Skeletal muscle cell (primary cell): ENCODE data around the gene GCLC.
"Not testable (repeated sequence)": the region's sequence is repeated elsewhere in the genome, so short reads cannot be mapped to it uniquely, and the experiment has no call there.

Experiments used
- DNase-seq: peaks from one replicate; pipeline ENCODE4 v3.0.0-alpha.2; 2010; ENCODE audit warnings: low read depth
- H3K4me3 ChIP-seq: 2 replicates; pipeline ENCODE4 v1.5.1; 2011; ENCODE audit warnings: low read depth, mild to moderate bottlenecking, control low read depth, low read length, moderate library complexity

GCLC gene

DNA sequence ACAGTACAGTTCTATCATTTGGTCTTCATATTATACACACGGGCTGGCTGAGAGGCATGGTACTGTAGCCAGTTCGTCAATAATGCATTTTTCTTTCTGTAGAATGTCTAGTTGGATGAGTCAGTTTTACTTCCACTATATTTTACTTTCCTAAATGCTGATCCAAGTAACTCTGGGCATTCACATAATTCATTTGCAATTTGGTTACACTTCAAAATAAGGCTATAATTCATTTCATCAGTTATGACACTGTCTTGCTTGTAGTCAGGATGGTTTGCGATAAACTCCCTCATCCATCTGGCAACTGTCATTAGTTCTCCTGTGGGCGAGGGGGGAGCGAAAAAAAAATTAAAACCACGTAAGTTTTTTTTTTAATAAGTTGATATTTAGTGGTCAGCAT, 46.3 kb downstream of the GCLC start:
- no peak for DNase-seq
- H3K4me3 ChIP-seq = no peak overlapping the region

DNA sequence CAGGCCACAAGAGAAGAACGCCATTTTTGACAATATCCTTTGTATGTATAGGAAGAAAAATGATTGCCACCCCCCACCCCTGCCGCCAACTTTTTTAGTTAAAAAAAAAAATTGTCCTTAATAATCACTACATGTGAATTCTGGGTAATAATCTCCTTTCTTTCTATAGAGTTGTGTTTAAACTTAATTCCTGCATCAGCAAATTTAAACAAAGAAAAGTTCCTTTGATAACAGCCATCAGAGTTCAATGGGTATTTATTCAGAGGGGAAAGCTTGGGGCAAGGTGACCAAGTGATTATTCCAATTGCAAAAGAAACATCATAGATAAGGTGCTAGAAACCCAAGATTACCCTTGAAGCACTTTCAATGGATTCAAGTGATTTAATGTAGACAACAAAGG, 47.0 kb downstream of the GCLC start:
- DNase-seq = no peak
- H3K4me3 ChIP-seq = no peak overlapping the region

DNA sequence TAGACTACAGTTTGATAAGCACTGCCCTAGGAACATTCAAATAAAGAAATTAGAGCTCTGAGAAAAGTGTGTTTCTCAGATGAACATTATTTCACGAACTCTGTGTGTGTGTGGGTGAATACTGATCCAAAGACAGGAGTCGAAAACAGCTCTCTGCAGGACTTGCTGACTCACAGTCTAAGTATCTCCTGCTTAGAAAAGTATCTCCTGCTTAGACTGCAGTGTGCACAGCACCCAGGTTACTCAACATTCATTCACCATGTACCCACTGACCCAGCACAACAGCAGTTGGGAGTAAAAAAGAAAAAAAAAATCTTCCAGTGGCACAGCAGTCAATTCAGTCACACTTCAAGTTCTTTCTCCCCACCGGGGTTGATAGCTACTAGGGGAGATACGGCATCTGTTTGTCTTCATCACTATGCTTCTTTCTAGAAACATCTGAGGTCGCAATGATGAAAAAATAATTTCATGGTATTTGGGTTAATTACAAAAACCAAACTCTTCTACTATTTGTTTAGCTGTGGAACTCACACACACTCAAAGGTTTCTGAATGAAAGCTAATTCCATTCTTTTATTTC, 48.0 kb downstream of the GCLC start:
- no peak overlapping the region for H3K4me3 ChIP-seq
- peak; percentile 83 for DNase-seq

DNA sequence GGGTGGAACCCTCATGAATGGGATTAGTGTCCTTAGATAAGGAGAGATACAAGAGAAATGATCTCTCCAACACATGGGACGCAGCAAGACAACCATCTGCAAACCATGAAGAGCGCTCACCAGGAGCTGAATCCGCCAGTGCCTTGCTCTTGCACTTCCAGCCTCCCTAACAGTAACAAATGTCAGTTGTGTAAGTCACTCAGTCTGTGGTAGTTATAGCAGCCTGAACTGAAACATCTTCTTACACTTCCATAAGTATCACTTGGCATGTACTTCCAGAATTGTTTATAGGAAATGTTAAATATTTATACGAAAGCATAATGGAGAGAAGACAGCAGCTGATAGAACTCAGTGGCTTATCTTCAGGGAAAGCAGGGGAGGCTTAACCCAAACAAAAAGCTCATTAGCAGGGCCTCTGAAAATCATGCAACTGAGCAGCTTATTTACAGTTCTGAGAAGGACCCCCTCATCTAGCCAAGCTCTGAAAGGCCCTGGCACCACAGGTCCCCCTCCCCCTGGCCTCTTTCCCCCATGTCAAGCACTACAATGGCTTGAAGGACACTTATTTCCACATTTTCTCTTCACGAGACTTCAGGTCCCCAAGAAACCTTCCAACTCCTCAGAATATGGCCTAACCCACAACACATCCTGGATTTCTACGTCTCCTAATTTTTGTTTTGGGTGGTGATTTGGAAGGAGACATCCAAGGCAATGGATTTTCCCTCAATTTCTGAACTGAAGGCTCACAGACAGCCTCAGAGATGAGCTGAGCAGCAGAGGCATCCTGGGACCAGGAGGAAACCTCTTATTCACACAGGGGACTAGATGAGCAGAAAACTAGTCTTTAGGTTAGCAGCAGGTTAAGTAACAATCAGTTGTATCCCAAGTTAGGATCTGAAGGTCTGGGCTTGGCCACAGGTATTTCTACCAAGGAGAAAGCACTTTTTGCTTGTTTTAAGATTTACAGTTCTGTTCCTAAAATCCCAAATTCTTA, 49.1 kb downstream of the GCLC start:
- no peak overlapping the region for H3K4me3 ChIP-seq
- no peak for DNase-seq

DNA sequence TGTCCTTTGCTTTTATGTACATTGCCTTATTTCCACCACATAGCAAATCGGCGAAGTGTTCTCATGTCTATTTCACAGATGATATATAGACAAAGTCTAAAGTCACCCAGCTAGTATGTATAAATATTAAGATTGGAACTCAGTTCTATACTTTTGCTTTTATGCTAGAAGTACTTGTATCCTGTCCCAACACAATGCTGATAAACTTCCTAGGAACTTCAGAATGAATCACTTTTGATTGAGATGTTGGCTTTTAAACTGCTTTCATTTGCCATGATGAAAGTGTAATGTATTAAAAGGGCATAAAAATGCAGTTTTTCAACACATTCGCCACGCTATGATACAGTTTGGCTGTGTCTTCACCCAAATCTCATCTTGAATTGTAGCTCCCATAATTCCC, 50.8 kb downstream of the GCLC start:
- no peak for DNase-seq
- H3K4me3 ChIP-seq = no peak overlapping the region

DNA sequence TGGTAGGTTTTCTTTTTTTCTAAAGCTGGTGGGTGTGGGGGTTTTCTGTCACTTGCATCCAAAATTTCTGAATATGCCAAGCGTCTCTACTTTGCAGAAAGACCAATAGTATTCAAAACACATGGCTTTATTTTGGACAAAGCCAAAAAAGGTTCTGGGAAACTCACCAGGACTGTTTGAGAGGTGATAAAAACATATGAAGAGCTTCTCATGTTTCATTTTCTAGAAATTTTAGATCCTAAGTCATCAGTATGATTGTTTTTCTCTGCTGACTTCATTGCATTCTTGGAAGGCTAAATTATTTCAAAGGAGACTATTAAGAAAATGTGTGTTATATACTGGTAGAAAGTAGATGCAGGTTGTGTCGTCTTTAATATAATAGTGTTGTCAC, 51.3 kb downstream of the GCLC start:
- no peak for DNase-seq
- H3K4me3 ChIP-seq = no peak overlapping the region

DNA sequence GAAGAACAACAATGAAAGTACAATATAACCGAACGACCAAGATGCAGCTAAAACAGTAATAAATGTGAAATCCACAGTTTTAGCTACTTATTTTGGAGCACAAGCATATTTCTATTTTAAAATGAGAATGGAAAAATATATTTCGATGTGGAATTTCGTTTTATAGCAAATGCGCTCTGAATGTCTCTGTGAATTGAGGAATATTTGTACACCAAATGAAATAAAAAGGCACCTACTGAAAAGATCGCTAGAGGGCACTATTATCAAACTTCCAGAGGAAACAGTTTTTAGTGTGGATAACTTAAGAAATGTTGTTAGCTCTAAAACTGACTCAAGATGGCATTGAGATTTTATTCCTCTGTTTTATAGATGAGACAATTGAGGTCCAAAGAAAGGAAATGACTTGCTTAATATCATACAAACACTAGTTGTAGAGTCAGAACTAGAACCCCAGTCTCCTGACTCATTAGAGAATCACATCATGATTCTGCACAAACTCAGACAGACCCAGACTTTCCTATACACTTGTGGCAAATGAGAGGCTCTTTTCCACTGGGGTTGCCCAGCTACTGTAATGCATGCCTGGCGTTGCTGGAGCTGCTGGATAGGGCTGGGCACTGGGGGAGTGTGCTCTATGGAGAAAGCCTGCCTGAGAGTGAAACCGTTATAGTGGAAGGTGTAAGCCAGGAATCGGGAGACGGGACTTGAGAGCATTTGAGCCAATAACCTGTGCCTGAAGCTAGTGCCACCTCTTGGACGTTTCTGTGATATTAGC, 51.9 kb downstream of the GCLC start:
- peak overlapping the region; percentile 22 for H3K4me3 ChIP-seq
- no peak for DNase-seq

DNA sequence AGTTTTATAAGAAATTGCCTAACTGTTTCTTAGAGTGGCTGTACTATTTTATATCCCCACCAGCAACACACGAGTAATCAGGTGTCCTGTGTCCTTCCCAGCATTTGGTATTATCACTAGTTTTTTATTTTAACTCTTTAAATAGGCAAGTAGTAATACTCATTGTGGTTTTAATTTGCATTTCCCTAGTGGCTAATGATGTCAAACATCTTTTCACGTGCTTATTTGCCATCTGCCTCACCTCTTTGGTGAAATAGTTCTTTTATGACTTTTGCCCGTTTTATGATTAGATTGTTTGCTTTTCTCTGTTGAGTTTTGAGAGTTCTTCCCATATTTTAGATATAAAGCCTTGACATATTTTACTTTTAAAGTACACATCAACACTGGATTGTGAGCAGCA, 57.8 kb downstream of the GCLC start:
- DNase-seq = no peak
- H3K4me3 ChIP-seq = no peak overlapping the region

DNA sequence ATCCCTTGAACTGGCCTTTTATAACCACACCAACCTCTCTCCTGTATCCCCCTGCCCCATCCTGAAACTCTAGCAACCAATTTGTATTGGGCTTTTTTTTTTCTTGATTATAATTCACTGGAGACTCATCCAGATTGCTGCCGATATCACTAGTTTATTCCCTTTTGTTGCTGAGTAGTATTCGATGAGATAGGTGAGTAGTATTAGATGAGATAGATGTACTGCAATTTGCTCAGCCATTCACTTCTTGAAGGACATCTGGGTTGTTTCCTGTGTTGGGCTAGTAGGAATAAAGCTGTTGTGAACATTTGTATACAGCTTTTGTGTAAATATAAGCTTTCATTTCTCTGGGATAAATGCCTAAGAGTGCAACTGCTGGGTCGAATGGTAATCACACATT, 58.2 kb downstream of the GCLC start:
- H3K4me3 ChIP-seq = no peak overlapping the region
- no peak for DNase-seq

DNA sequence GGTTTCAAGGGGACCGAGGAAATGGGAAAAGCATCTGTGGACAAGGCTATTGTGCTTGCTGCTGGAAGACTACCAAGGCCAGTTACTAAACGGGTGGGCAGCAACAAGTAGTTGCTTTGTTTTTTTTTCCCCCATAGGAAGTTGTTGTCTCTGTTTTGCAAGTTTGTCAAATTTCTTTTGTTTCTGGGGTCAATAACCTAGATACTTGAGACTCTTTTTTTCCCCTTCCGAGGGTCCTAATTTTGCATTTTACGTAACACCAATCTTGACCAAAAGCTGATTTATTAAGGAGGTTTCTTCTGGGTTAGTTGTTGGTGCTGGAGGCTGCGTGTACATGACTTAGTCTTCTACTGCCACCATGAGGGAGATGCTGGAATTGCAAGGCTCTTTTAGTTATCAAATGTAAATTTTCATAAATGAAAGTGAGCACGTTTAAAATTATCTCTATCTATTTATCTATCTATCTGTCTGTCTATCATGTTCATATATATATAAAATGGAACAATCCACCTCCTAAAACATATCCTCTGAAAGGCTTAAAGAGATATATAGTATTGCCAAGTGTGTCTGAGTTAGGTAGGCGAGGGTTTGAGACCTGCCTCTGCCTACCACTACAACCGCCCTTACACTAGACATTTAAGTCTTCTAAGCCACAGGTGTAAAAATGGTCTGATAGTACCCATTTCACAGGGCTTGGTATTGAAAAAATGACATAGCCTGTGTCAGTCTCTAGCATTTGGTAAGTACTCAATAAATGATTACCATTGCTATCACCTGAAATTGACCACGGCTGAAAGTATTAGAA, 60.2 kb downstream of the GCLC start:
- H3K4me3 ChIP-seq = no peak overlapping the region
- DNase-seq = no peak

DNA sequence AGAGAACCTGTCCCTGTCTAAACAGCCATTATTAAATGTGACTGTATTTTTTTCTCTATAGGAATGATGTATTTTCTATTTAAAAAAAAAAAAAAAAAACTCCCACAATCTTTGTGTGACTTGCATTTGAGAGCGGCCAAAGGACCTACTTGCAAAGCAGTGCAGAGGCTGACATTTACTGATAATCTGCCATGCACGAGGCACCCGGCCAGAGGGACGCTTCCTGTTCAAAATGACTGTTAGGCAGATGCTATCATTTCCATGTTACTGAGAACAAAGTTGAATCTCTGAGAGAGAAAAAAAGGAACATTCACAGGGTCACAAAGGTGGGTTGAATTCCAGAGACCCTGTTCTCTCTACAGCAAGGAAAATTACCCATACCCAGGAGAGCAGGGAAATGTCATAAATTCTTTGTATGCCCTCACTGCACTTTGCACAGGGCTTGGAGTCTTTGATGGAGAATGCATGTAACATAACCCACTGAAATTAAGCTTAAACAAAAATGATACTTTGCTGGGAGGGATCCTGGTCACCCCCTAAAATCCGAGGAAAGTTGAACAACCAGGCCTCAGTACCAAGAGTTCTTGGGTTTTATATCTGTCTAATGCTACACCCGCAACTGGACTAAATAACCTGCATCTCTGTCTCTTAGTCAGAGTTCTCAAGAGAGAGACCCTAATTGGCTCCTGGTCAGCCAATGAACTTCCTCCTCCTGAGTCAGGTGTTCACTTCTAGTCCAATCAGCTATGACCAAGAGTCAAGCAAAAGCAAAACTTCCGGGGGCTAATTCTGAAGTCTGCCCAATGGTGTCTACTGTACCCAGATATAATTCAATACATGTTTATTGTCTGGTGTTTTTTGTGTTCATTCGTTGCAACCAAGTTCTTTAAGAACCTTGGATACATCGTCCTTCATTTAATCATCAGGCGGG, 61.2 kb downstream of the GCLC start:
- no peak overlapping the region for H3K4me3 ChIP-seq
- DNase-seq = no peak

DNA sequence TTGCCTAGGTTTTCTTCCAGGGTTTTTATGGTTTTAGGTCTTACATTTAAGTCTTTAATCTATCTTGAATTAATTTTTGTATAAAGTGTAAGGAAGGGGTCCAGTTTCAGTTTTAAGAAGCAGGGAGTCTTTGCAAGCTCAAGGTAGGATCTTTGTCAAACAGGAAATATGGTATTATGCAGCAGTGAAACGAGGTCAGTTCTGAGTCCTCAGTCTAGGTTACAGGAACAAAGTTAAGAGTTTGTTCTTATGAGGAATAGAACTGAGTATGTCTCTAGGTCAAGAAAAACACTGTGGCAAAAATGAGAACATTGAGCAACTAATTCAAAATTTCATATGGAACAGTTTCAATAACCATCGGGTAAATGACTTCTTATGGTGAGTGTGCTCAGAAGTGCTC, 63.6 kb downstream of the GCLC start:
- DNase-seq = no peak
- H3K4me3 ChIP-seq = no peak overlapping the region

DNA sequence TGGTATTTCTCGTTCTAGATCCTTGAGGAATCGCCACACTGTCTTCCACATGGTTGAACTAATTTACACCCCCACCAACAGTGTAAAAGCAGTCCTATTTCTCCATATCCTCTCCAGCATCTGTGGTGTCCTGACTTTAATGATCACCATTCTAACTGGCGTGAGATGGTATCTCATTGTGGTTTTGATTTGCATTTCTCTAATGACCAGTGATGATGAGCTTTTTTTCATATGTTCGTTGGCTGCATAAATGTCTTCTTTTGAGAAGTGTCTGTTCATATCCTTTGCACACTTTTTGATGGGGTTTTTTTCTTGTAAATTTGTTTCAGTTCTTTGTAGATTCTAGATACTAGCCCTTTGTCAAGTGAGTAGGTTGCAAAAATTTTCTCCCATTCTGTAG, 64.1 kb downstream of the GCLC start:
- DNase-seq, H3K4me3 ChIP-seq: not testable (repeated sequence)

DNA sequence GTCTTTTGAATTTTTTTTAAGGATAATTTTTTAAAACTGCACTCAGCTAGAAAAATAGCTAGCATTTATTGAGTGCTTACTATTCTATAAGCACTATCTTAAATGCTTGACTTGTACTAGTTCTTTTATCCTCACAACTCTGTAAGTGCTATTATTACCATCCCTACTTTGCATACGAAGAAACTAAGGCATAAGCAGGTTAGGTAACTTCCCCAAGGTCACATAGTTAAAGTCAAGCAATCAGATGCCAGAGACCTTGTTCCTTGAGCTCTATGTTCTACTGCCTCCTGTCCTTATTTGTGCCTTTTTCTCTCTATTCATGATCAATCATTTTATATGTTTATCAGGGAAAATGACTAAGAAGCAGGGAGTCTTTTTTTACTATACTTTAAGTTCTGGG, 65.0 kb downstream of the GCLC start:
- no peak overlapping the region for H3K4me3 ChIP-seq
- DNase-seq = no peak

DNA sequence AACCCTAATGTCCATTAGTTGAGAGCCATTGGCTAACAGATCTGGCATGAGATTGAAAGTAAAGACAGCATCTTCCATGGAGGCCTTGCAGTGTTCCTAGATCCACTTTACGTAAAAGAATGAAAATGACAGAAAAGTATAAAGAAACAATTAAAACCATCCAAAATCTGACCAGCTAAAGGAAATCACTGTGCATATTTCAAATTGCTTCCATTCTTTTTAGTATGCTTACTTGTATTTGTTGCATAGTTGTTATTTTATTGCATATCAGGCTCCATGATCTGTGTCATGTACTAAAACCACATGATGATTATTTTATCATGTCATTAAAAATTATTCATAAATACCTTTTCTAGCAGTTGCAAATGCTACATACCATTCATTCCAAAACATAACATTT, 67.9 kb downstream of the GCLC start:
- no peak overlapping the region for H3K4me3 ChIP-seq
- DNase-seq = no peak

DNA sequence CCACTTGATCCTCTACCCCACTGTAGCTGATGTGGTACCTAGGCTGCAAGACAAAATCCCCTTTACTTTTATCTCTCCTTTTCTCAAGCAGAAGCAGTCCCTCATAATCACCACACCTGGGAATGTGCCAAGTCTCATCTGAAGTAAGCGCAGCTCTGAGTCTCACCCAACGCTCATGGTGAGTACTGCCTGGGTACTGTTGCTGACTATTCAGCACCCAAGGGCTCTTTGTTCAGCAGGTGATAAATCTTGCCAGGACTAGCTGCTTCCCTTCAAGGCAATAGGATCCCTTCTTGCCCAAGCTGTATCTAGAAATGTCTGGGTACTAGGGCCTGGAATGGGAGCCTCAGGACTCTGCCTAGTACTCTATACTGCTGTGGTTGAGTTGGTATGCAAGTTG, 70.9 kb downstream of the GCLC start:
- DNase-seq = no peak
- H3K4me3 ChIP-seq = no peak overlapping the region

DNA sequence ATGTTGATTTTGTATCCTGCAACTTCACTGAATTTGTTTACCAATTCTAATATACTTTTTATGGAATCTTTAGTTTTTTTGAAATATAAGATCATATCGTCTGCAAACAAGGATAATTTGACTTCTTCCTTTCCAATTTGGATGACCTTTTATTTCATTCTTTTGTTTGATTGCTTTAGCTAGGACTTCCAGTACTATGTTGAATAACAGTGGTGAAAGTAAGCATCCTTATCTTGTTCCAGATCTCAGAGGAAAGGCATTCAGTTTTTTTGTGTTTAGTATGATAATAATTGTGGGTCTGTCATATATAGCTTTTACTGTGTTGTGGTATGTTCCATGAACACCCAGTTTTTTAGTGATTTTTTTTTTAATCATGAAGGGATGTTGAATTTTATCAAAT, 75.7 kb downstream of the GCLC start:
- H3K4me3 ChIP-seq = no peak overlapping the region
- no peak for DNase-seq

DNA sequence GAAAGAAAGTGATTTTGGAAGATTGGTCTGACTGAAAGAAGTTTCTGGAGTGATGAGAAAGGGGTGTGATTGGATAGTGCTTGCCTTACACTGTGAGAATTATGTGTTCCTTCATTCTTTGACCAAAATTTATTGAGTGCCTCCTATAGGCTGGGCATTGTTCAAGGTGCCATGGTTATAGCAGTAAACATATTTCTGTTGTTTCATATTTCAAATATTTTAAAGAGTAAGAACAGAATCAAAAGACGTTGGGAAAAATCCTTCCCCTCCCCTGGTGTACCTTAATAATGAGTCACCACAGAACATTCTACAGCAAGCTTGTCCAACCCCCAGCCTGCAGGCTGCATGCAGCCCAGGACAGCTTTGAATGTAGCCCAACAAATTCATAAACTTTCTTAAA, 78.6 kb downstream of the GCLC start:
- DNase-seq = no peak
- no peak overlapping the region for H3K4me3 ChIP-seq

DNA sequence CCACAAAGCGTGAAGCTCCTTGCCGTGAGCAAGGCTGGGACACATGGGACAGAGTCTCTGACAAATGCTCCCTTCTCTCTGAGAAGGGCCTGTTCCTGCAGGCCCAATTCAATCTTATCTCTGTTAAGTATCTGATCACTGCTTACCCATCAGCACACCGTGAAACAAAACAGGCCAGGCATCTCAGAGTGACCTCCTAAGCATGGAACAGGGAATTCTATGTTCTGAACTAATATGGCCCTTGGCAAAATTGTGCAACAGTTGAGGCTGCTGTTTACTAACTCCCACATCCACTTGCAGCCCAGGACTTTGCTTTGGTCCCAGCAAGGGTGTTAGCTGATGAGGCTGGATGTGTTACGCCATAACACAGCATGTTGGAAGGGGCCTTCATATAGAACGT, 79.2 kb downstream of the GCLC start:
- DNase-seq = peak; percentile 43

More for the DNA sequence above, 79.2 kb downstream of the GCLC start:
- H3K4me3 ChIP-seq = no peak overlapping the region
